Transverse colon (tissue), 4 donors: Measurements from ENCODE around the gene SH3RF3.

ENCODE experiments used
- CTCF ChIP-seq, 5 experiments: fragments of 200-600 bp in 3 of 5; fragments of 450-650 bp in 2 of 5; sonication (generic) in 3 of 5; IDR thresholded peaks; 1 replicate in 2 of 5; 2 replicates in 3 of 5; pipeline ENCODE4 v1.5.1; 2016 to 2017; ENCODE audit warnings: antibody characterized with exemption in 5 of 5, inconsistent platforms in 3 of 5, mild to moderate bottlenecking in 2 of 5, moderate library complexity in 1 of 5
- POLR2A ChIP-seq: fragments of 450-650 bp; IDR thresholded peaks from one replicate; pipeline ENCODE4 v1.6.1; 2016; ENCODE audit warnings: antibody characterized with exemption, mild to moderate bottlenecking, moderate library complexity
- POLR2AphosphoS5 ChIP-seq, 3 donors: sonication (generic); formaldehyde crosslinking; IDR thresholded peaks; one replicate each; pipeline ENCODE4 v1.6.1; 2016; ENCODE audit warnings: antibody characterized with exemption in 3 of 3

DNA sequence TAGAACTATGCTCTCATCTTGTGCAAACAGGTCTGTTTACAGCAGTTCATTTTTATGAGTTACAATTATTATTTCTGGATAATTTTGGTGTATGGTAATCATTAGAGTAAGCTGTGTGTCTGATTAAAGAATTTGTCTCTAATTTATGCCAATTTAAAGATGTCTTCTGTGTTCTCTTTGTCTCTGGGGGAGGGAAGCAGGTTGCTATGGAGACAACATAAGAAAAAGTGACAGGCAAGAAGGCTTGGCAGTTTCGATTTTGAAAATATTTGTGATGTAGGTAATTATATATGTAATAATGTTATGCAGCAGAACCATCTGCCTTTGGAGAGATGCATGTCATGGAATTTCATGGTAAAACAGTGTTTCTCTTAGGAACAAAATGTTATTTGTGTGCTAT is 78.2 kb downstream of the SH3RF3 start:
- no peak for TF ChIP-seq POLR2A
- TF ChIP-seq CTCF (IDR thresholded peaks at IDR 0.05): no peak
- TF ChIP-seq POLR2AphosphoS5 (IDR thresholded peaks at IDR 0.05): no peak
